ENCODE data around the gene EAPP. TPM values are rescaled to one million over a fixed set of nuclear protein-coding genes. Genes with fewer than 3 reads are reported as not detected.
"Not testable (repeated sequence)": the region's sequence is repeated elsewhere in the genome, so short reads cannot be mapped to it uniquely, and the experiment has no call there.

EAPP gene, protein sequence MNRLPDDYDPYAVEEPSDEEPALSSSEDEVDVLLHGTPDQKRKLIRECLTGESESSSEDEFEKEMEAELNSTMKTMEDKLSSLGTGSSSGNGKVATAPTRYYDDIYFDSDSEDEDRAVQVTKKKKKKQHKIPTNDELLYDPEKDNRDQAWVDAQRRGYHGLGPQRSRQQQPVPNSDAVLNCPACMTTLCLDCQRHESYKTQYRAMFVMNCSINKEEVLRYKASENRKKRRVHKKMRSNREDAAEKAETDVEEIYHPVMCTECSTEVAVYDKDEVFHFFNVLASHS
- polyA plus RNA-seq (ENCODE audit: insufficient read depth in 1 of 5, insufficient read length in 5 of 5, low replicate concordance in 1 of 5): 10 to 100 TPM; 48.1 to 66.6 (median 58.6) TPM
- long read RNA-seq, donor 1, transcript EAPP-201 (6 exons, 1,321 nt): major isoform, 23 of 43 reads
- long read RNA-seq, donor 1, partial matches to known transcripts: 14 of 43 reads
- long read RNA-seq, donor 1, other reads (novel, unspliced or antisense): 0 of 43 reads
- long read RNA-seq, donor 2, transcript EAPP-201 (6 exons, 1,321 nt): major isoform, 16 of 16 reads
- long read RNA-seq, donor 2, partial matches to known transcripts: 0 of 16 reads
- long read RNA-seq, donor 2, other reads (novel, unspliced or antisense): 0 of 16 reads
- long read RNA-seq, donor 3, transcript EAPP-201 (6 exons, 1,321 nt): major isoform, 21 of 26 reads
- long read RNA-seq, donor 3, partial matches to known transcripts: 5 of 26 reads
- long read RNA-seq, donor 3, other reads (novel, unspliced or antisense): 0 of 26 reads
- long read RNA-seq, donor 4, transcript EAPP-201 (6 exons, 1,321 nt): major isoform, 14 of 25 reads
- long read RNA-seq, donor 4, partial matches to known transcripts: 9 of 25 reads
- long read RNA-seq, donor 4, other reads (novel, unspliced or antisense): 0 of 25 reads
- long read RNA-seq, donor 5, transcript EAPP-201 (6 exons, 1,321 nt): major isoform, 37 of 52 reads
- long read RNA-seq, donor 5, partial matches to known transcripts: 11 of 52 reads
- long read RNA-seq, donor 5, other reads (novel, unspliced or antisense): 0 of 52 reads
- long read RNA-seq, donor 6, transcript EAPP-201 (6 exons, 1,321 nt): major isoform, 31 of 46 reads
- long read RNA-seq, donor 6, partial matches to known transcripts: 13 of 46 reads
- long read RNA-seq, donor 6, other reads (novel, unspliced or antisense): 0 of 46 reads
- long read RNA-seq, donor 7, transcript EAPP-201 (6 exons, 1,321 nt): major isoform, 17 of 25 reads
- long read RNA-seq, donor 7, partial matches to known transcripts: 7 of 25 reads
- long read RNA-seq, donor 7, other reads (novel, unspliced or antisense): 0 of 25 reads
- long read RNA-seq, donor 8, transcript EAPP-201 (6 exons, 1,321 nt): major isoform, 7 of 7 reads
- long read RNA-seq, donor 8, partial matches to known transcripts: 0 of 7 reads
- long read RNA-seq, donor 8, other reads (novel, unspliced or antisense): 0 of 7 reads

DNA sequence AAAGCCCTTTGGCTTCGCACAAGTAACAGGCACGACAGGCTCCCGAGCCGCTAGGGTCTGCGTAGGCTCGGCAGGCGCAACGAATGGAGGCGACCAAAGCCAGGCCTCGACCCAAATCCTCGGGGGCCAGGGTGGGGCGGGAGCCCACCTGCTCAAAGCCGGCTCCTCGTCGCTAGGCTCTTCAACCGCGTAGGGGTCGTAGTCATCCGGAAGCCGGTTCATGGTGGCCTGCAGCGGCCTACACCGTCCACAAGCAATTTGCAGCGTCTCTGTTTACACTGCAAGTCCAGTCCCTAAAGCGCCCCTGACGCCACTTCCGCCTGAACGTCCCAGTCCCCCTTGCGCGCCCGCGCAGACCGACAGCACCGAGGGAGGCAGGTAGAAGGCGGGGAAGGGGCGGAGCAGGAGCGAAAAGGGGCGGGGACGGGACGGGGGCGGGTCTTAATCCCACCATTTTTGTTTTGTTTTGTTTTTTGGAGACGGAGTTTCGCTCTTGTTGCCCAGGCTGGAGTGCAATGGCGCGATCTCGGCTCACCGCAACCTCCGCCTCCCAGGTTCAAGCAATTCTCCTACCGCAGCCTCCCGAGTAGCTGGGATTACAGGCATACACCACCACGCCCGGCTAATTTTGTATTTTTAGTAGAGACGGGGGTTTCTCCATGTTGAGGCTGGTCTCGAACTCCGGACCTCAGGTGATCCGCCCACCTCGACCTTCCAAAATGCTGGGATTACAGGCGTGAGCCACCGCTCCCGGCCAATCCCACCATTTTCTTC is at the start of gene EAPP:
Gene EAPP, minus strand, starts transcription at position 295 of the 774 bp plus-strand sequence. Its CDS starts 73 bp downstream, at position 222.
- peak; percentile 98 for DNase-seq

DNA sequence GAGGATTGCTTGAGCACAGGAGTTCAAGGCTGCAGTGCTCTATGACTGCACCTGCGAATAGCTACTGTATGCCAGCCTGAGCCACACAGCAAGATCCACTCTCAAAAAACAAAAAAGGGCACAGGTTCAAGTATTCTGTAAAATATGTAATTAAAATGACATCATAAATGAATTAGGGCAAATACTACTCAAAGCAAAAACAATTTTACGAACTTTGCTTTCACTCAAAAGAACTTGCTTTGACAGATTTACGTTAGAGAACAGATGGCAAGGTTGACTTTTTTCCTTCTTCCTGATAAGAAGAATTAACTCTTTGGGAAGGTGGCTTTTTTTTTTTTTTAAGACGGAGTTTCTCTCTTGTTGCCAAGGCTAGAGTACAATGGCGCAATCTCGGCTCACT is 44.0 kb upstream of the EAPP start:
- no peak for DNase-seq

DNA sequence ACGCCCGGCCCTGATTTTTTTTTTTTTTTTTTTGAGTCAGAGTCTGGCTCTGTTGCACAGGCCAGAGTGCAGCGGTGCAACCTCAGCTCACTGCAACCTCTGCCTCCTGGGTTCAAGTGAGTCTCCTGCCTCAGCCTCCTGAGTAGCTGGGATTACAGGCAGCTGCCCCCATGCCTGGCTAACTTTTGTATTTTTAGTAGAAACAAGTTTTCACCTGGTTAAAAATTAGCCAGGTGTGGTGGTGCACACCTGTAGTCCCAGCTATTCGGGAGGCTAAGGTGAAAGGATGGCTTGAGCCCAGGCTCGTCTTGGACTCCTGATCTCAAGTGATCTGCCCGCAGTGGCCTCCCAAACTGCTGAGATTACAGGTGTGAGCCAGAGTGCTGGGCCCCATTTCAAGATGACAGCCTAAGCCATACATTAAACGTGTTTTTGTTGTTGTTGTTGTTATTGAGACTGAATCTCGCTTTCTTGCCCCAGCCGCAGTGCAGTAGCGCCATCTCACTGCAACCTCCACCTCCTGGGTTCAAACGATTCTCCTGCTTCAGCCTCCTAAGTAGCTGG is 42.7 kb upstream of the EAPP start:
- no peak for DNase-seq

GRCh38 chr14:34580381-34580780 is 40.9 kb upstream of the EAPP start:
- DNase-seq: no peak

DNA sequence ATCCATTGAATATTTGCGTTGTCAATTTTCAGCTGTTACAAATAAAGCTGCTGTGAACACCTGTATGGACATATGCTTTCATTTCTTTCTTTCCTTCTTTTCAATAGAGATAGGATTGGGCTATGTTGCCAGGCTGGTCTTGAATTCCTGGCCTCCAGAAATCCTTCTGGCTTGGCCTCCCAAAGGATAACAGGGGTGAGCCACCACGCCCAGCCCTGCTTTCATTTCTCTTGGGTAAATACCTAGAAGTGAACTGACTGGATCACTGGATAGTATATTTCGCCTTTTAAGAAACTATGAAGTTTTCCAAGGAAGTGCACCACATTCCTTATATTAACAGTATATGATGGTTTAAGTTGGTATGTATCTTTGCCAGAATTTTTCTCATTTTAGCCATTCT is 32.3 kb upstream of the EAPP start:
- no peak for DNase-seq

- no peak for DNase-seq
These were observed 30.2 kb upstream of the EAPP start for GRCh38 chr14:34569750-34570149.

DNA sequence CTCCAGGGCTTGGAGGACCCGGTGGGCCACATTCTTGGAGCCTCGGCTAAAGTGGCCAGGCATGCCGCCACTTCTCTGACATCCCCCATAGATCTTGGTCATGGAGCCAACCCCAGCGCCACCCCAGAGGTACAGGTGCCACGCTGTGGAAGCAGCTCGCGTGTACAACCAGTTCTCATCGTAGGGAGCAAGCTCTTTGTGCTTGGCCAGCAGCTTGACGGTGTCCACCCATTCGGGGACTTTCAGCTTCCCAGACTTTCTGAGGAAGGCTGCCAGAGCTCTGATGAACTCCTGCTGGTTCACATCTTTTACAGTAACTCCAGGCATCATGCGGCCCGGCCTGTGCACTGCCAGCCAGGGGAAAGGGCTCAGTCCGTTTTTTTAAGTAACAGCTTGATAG is 29.3 kb upstream of the EAPP start:
- no peak for DNase-seq

- DNase-seq: no peak
These were observed 23.3 kb upstream of the EAPP start for GRCh38 chr14:34562776-34563150.

GRCh38 chr14:34562037-34562775 is 22.7 kb upstream of the EAPP start:
- DNase-seq: not testable (repeated sequence)

GRCh38 chr14:34556498-34556829 is 17.0 kb upstream of the EAPP start:
- DNase-seq: not testable (repeated sequence)

GRCh38 chr14:34555583-34556497 is 16.3 kb upstream of the EAPP start:
- not testable (repeated sequence) for DNase-seq

- DNase-seq: no peak
These were observed 15.2 kb upstream of the EAPP start for GRCh38 chr14:34554540-34555250.

DNA sequence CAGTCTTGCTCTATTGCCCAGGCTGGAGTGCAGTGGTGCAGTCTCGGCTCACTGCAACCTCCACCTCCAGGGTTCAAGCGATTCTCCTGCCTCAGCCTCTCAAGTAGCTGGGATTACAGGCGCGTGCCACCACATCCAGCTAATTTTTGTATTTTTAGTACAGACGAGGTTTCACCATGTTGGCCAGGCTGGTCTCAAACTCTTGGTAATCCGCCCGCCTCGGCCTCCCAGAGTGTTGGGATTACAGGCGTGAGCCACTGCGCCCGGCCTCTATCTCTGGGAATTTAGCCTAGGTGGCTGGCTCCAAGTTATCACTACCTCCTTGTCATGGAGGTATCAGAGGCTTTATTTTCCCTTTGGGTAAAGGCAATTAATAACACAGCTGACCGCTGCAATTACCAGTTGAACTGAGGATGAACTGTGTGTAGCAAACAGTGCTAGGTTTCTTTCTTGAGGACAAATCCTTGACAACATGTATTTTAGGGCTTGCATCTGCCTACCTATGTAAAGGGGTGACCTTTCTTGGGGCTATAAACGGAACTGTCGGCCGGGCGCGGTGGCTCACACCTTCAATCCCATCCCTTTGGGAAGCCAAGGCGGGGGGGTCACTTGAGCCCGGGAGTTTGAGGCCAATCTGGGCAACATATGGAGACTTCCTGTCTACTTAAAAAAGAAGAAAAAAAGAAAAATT is 9.9 kb upstream of the EAPP start:
- not testable (repeated sequence) for DNase-seq

DNA sequence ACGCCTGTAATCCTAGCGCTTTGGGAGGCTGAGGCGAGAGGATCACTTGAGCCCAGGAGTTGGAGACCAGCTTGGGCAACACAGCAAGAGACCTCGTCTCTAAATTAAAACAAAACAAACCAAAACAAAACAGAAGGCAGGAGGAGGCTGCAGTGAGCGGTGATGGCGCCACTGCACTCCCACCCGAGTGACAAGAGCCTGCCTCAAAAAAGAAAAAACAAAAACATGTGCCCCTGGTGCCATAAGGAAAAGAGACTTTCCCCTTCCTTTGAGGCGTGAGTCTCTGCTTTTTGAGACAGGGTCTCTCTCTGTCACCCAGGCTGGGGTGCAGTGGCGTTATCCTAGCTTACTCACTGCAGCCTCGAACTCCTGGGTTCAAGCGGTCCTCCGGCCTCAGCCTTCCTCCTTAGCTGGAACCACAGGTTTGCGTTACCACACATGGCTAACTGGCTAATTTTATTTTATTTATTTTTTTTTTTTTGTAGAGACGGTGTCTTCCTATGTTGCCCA is 9.0 kb upstream of the EAPP start:
- no peak for DNase-seq

DNA sequence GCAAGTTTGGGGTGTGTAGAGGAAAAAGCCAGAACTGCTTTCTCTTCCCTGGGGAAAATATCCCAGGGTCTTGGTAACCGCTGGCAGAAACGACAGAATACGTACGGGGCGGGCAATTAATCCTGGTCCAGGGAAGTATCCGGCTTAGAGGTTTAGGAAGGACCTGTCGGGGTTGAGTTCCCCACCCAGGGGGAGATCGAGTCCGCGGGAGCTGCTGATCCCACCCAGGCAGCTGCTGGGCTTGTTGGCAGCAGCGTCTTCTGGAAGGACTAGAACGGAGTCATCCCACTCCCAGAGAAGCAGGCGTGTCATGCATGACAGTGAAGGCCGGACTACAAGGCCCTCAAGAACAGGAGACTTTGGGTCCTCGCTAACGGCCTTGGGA is 7.6 kb upstream of the EAPP start:
- DNase-seq: not testable (repeated sequence)

DNA sequence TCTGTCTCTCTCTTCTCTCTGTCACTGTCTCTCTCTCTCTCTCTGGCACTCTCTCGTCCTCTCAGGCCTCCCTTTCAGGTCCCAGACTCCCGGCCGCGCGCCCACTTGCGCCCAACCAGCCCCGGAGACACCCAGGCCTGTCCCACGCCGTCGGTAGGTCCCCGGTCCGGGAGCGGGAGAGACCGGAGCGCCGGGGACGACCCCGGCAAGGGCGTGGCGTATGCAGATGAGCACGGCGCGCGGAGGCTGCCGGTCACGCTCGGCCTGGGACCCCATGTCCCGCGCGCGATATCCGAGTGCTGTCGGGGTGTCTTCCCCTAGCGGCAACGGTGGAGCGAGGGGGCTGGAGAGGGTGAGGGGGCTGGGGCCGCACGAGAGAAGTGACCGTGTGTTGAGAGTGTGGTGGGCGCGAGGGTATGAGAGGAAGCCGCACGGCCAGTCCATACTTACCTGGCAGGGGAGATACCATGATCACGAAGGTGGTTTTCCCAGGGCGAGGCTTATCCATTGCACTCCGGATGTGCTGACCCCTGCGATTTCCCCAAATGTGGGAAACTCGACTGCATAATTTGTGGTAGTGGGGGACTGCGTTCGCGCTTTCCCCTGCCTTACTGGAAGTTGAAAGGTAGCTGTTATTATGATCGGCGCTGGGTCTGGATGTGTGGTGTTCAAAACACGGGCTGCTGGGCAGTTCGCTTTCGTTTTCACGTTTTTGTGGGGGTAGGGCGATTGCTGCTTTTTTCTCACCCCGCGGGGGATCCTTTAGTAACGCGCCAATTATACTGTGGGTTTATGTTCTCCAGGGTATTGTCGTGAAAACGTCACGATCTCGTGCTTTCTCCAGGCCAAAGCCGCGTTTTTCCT is 7.0 kb upstream of the EAPP start:
- DNase-seq: not testable (repeated sequence)
